ENCODE data around the gene CHRNA4. TPM values are rescaled to one million over a fixed set of nuclear protein-coding genes. Genes with fewer than 3 reads are reported as not detected.

Gene CHRNA4
- total and polyA plus RNA-seq, 2 of the 13 experiments (the other 11 are each of a cell fraction or from before 2014, with no cell fraction given): not detected

DNA sequence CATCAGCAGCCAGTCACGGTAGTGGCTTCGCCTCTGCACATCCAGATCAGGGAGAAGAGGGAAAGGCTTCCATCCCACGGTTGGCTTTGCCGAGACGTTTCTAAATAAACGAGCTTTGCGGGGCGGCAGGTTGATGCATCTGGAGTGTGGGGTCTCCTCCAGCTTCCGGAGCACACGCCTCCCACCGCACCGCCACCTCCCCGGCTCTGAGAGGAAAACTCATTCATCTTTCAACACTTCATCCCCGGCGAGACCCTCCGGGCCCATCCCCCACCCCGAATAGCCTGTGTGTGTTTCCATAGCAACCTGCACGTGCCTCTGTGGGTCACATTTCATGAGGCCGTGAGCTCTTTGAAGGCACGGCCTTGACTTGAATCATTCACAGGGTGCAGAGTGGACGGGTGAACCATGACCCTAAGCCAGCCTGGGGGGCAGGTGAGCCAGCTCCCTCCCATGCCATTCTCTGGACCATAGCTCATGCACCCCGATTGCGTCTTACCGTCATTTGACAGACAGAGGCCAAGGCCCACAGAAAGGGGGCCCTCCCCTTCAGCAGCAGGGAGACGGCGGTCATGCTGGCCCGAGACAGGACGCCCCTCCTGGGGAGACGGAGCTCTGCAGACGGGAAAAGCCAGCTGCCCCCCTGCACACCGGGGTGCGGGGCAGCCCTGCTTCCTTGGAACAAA lies 16.2 kb upstream of the CHRNA4 start (continued):
- no peak for TF ChIP-seq KIAA2018 (CRISPR knock-in tag; IDR thresholded peaks at IDR 0.05; ENCODE audit: borderline replicate concordance)
- no peak for TF ChIP-seq PAWR (CRISPR knock-in tag; IDR thresholded peaks at IDR 0.05; ENCODE audit: borderline replicate concordance)
- no peak for TF ChIP-seq ZSCAN29 (CRISPR knock-in tag; conservative IDR thresholded peaks at IDR 0.05)
- peak; percentile 75 for TF ChIP-seq SIX1 (CRISPR knock-in tag; IDR thresholded peaks at IDR 0.05; ENCODE audit: borderline replicate concordance)
- TF ChIP-seq JUNB (CRISPR knock-in tag; IDR thresholded peaks at IDR 0.05; ENCODE audit: borderline replicate concordance): no peak
- TF ChIP-seq HOXA5 (CRISPR knock-in tag; IDR thresholded peaks at IDR 0.05): no peak
- no peak for TF ChIP-seq ZNF569 (CRISPR knock-in tag; IDR thresholded peaks at IDR 0.05; ENCODE audit: borderline replicate concordance)
- no peak for TF ChIP-seq ZNF431 (CRISPR knock-in tag; IDR thresholded peaks at IDR 0.05; ENCODE audit: borderline replicate concordance, low read depth)
- no peak for TF ChIP-seq ZNF282 (IDR thresholded peaks at IDR 0.05; ENCODE audit: partially characterized antibody)
- 0 out of 2 replicates have a peak, but pooled peaks have one; percentile 63 for TF ChIP-seq ARNTL (CRISPR knock-in tag; IDR thresholded peaks at IDR 0.05)
- TF ChIP-seq HOXD1 (CRISPR knock-in tag; IDR thresholded peaks at IDR 0.05): no peak
- no peak for TF ChIP-seq ZBTB33 (CRISPR knock-in tag; IDR thresholded peaks at IDR 0.05)
- TF ChIP-seq POLR2AphosphoS2 (IDR thresholded peaks at IDR 0.05; ENCODE audit: low read depth, low read length): no peak
- no peak for TF ChIP-seq BRD4 (CRISPR knock-in tag; IDR thresholded peaks at IDR 0.05)
- no peak for TF ChIP-seq BCLAF1 (IDR thresholded peaks at IDR 0.05)
- TF ChIP-seq ARNT (IDR thresholded peaks at IDR 0.05): no peak
- no peak for TF ChIP-seq IKZF1 (IDR thresholded peaks at IDR 0.05)
- no peak; the same call in 1 of the 2 replicates for TF ChIP-seq MAF1 (CRISPR knock-in tag; IDR thresholded peaks at IDR 0.05; ENCODE audit: borderline replicate concordance)
